ENCODE measurements around the gene TRHDE. TPM values are rescaled to one million over a fixed set of nuclear protein-coding genes. Genes with fewer than 3 reads are reported as not detected.

The TRHDE gene
- total RNA-seq, 1 experiment from 2014 or later = 16.5 TPM

DNA sequence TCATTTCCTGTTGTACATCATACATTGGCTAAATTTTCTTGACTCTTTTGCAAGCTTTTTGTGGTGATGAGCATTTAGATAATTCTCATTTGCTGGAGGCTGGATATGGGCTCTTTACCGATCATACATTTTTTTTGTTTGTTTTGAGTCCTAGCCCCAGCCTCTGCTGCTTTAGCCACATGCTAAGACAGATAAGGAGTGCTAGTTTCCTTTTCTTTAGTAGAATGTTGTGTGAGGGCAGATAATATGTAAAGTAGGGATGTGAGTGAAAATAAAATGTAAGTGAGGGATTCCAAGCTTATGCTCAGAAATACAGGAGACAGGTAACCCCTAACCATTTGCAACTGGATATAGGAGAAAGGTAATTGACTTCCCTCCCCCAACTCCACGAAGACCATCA, 405.7 kb downstream of the TRHDE start:
- H3K9ac ChIP-seq (ENCODE audit: low read length) = no peak overlapping the region
- no peaks in the 10 kb centered on the region for H4K20me1 ChIP-seq (ENCODE audit: low read length)
- no peaks in the 10 kb centered on the region for H3K9me2 ChIP-seq (replicated peaks; ENCODE audit: low read length)
- no peak overlapping the region for H3K4me2 ChIP-seq (ENCODE audit: low read length)
- H3K36me3 ChIP-seq (ENCODE audit: low read depth, low read length) = no peaks in the 10 kb centered on the region
- POLR2A ChIA-PET (ENCODE audit: unreplicated experiment) = no interaction called here
- intact Hi-C loops (cut with micrococcal nuclease) = loop anchor here (10.0 kb wide), 1 partner anchor 277 kb away; no protein-coding TSS in a partner anchor
- H3K4me1 ChIP-seq (ENCODE audit: insufficient read depth, low read length) = no peaks in the 10 kb centered on the region
- CTCF ChIA-PET = no interaction called here
- no TSS peak for BruUV-seq (replicated peaks)
- no peaks in the 10 kb centered on the region for H3K27me3 ChIP-seq (ENCODE audit: low read length)
- no peaks in the 10 kb centered on the region for H3K79me2 ChIP-seq (ENCODE audit: low read length)
- ATAC-seq (no peak), DNase-seq (no peak)
- no peaks in the 10 kb centered on the region for H3K9me3 ChIP-seq (ENCODE audit: low read length)
- TF ChIP-seq EZH2phosphoT487 (IDR thresholded peaks at IDR 0.05; ENCODE audit: borderline replicate concordance, low read length) = no peak
- no peak for TF ChIP-seq EZH2 (IDR thresholded peaks at IDR 0.05; ENCODE audit: low read length, unreplicated experiment)
- TF ChIP-seq, protein P1, sequence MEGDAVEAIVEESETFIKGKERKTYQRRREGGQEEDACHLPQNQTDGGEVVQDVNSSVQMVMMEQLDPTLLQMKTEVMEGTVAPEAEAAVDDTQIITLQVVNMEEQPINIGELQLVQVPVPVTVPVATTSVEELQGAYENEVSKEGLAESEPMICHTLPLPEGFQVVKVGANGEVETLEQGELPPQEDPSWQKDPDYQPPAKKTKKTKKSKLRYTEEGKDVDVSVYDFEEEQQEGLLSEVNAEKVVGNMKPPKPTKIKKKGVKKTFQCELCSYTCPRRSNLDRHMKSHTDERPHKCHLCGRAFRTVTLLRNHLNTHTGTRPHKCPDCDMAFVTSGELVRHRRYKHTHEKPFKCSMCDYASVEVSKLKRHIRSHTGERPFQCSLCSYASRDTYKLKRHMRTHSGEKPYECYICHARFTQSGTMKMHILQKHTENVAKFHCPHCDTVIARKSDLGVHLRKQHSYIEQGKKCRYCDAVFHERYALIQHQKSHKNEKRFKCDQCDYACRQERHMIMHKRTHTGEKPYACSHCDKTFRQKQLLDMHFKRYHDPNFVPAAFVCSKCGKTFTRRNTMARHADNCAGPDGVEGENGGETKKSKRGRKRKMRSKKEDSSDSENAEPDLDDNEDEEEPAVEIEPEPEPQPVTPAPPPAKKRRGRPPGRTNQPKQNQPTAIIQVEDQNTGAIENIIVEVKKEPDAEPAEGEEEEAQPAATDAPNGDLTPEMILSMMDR (conservative IDR thresholded peaks at IDR 0.05; ENCODE audit: low read depth, low read length) = no peak
- H3K4me3 ChIP-seq (ENCODE audit: low read length) = no peak overlapping the region
- no peak overlapping the region for H3K27ac ChIP-seq (ENCODE audit: low read length)
- no peak overlapping the region for H2AFZ ChIP-seq (ENCODE audit: low read length)
- no peaks in the 10 kb centered on the region for H3F3A ChIP-seq (ENCODE audit: low read length, unreplicated experiment)

DNA sequence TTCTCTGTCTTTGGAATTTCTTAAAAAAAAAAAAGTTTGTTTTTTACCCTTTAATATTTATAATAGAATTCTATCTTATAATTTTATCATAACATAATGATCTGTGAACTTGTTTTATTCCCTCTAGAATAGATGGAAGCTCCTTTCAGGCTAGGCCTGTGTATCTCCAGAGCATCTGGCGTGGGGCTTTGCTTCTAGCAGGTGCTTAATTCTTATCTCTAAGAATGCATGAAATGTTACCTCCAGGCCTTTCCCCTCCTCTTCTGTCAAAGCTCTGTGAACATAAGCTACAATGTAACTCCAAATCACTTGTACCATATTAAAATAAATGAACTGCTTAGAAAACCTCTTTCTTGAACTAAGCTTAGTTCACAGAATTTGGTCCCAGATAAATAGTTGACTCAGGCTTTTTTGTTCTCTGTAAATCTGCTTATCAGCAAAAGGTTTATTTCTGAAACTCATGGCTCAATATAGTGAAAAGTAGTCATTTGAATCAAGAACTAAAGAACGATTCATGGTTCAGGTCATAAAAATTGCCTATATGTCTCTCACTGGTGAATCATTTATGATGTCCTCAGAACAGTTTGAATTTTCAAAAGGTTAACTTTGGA, 407.1 kb downstream of the TRHDE start:
- Histone ChIP-seq H2AFZ (ENCODE audit: low read length) (no peak overlapping the region), H3K9me3 (ENCODE audit: low read length) (no peaks in the 10 kb centered on the region), H3F3A (ENCODE audit: low read length, unreplicated experiment) (no peaks in the 10 kb centered on the region), H3K4me2 (ENCODE audit: low read length) (no peak overlapping the region), H3K9me2 (replicated peaks; ENCODE audit: low read length) (no peaks in the 10 kb centered on the region), H3K36me3 (ENCODE audit: low read depth, low read length) (no peaks in the 10 kb centered on the region), H3K79me2 (ENCODE audit: low read length) (no peaks in the 10 kb centered on the region), H3K9ac (ENCODE audit: low read length) (no peak overlapping the region), H3K4me3 (ENCODE audit: low read length) (no peak overlapping the region), H4K20me1 (ENCODE audit: low read length) (no peaks in the 10 kb centered on the region), H3K27me3 (ENCODE audit: low read length) (no peaks in the 10 kb centered on the region), H3K4me1 (ENCODE audit: insufficient read depth, low read length) (no peaks in the 10 kb centered on the region), H3K27ac (ENCODE audit: low read length) (no peak overlapping the region)
- no TSS peak for BruUV-seq (replicated peaks)
- TF ChIP-seq EZH2phosphoT487 (IDR thresholded peaks at IDR 0.05; ENCODE audit: borderline replicate concordance, low read length) = no peak
- no peak for TF ChIP-seq EZH2 (IDR thresholded peaks at IDR 0.05; ENCODE audit: low read length, unreplicated experiment)
- TF ChIP-seq, protein P1 (conservative IDR thresholded peaks at IDR 0.05; ENCODE audit: low read depth, low read length) = no peak
- intact Hi-C loops (cut with micrococcal nuclease) = loop anchor here (10.0 kb wide), 1 partner anchor 276 kb away; no protein-coding TSS in a partner anchor
- ATAC-seq = no peak
- ChIA-PET CTCF (interaction anchor here (0.6 kb wide), 1 partner anchor 662 kb away, joined by 3 read pairs; no protein-coding TSS in a partner anchor), POLR2A (ENCODE audit: unreplicated experiment) (no interaction called here)
- DNase-seq = no peak

DNA sequence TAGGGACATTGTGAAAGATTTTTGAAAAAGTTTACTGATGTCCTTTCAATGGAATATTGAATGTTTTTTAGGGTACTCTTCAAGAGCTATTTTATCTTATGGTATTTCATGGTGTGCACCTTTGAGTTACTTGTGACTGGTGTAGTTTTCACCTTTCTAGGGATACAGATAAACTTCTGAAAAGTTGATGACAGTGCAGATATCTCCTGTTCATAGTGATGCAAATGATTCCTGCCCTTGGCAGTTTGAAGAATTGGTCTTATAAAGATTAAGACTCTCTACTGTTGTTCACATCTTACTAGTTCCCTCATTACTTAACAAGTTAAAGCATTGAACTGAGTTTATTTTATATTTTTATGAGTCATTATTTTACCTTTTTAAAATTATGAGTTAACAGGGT, 408.9 kb downstream of the TRHDE start:
- ATAC-seq (no peak), DNase-seq (no peak)
- Histone ChIP-seq H3K4me1 (ENCODE audit: insufficient read depth, low read length) (no peaks in the 10 kb centered on the region), H3K79me2 (ENCODE audit: low read length) (no peaks in the 10 kb centered on the region), H3K9me2 (replicated peaks; ENCODE audit: low read length) (no peaks in the 10 kb centered on the region), H3K36me3 (ENCODE audit: low read depth, low read length) (no peaks in the 10 kb centered on the region), H3K27me3 (ENCODE audit: low read length) (no peaks in the 10 kb centered on the region), H3K9ac (ENCODE audit: low read length) (no peak overlapping the region), H3K27ac (ENCODE audit: low read length) (no peak overlapping the region), H4K20me1 (ENCODE audit: low read length) (no peaks in the 10 kb centered on the region), H3K4me2 (ENCODE audit: low read length) (no peak overlapping the region), H3K9me3 (ENCODE audit: low read length) (no peaks in the 10 kb centered on the region), H3F3A (ENCODE audit: low read length, unreplicated experiment) (no peaks in the 10 kb centered on the region), H3K4me3 (ENCODE audit: low read length) (no peak overlapping the region), H2AFZ (ENCODE audit: low read length) (no peak overlapping the region)
- ChIA-PET POLR2A (ENCODE audit: unreplicated experiment) (no interaction called here), CTCF (no interaction called here)
- intact Hi-C loops (cut with micrococcal nuclease) = no loop called here
- no TSS peak for BruUV-seq (replicated peaks)
- TF ChIP-seq EZH2 (IDR thresholded peaks at IDR 0.05; ENCODE audit: low read length, unreplicated experiment) (no peak), EZH2phosphoT487 (IDR thresholded peaks at IDR 0.05; ENCODE audit: borderline replicate concordance, low read length) (no peak)
- TF ChIP-seq, protein P1 (conservative IDR thresholded peaks at IDR 0.05; ENCODE audit: low read depth, low read length) = no peak
